ENCODE results near the gene STX1A. TPM values are rescaled to one million over a fixed set of nuclear protein-coding genes. Genes with fewer than 3 reads are reported as not detected.

Gene STX1A
- total RNA-seq: 7.3 and 12.4 TPM in 2 replicates

- FAIRE-seq (no peak), DNase-seq (ENCODE audit: low read depth) (peak; percentile 33)
- TF ChIP-seq, protein P1, sequence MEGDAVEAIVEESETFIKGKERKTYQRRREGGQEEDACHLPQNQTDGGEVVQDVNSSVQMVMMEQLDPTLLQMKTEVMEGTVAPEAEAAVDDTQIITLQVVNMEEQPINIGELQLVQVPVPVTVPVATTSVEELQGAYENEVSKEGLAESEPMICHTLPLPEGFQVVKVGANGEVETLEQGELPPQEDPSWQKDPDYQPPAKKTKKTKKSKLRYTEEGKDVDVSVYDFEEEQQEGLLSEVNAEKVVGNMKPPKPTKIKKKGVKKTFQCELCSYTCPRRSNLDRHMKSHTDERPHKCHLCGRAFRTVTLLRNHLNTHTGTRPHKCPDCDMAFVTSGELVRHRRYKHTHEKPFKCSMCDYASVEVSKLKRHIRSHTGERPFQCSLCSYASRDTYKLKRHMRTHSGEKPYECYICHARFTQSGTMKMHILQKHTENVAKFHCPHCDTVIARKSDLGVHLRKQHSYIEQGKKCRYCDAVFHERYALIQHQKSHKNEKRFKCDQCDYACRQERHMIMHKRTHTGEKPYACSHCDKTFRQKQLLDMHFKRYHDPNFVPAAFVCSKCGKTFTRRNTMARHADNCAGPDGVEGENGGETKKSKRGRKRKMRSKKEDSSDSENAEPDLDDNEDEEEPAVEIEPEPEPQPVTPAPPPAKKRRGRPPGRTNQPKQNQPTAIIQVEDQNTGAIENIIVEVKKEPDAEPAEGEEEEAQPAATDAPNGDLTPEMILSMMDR (IDR thresholded peaks at IDR 0.05; ENCODE audit: insufficient read depth, low read length, severe bottlenecking): no peak
- Histone ChIP-seq H3K4me3 (ENCODE audit: low read depth, low read length) (peak within 1 kb of the TSS; percentile 82), H3K36me3 (ENCODE audit: control insufficient read depth, insufficient read depth, low read length) (peaks cover 1% of the 10 kb centered on the region), H3K27me3 (ENCODE audit: control insufficient read depth, insufficient read depth, low read length) (no peaks in the 10 kb centered on the region)
Observed at GRCh38 chr7:73718905-73719805, at the start of gene STX1A. Gene STX1A (minus strand): TSS chr7:73719669. CDS start chr7:73719631, 38 bp downstream.

GRCh38 chr7:73768641-73769480 lies 49.4 kb upstream of the STX1A start:
- no peak overlapping the region for H3K4me3 ChIP-seq (ENCODE audit: low read depth, low read length)
- H3K36me3 ChIP-seq (ENCODE audit: control insufficient read depth, insufficient read depth, low read length): no peaks in the 10 kb centered on the region
- FAIRE-seq (no peak), DNase-seq (ENCODE audit: low read depth) (no peak)
- H3K27me3 ChIP-seq (ENCODE audit: control insufficient read depth, insufficient read depth, low read length): peaks cover 7% of the 10 kb centered on the region
- TF ChIP-seq, protein P1 (IDR thresholded peaks at IDR 0.05; ENCODE audit: insufficient read depth, low read length, severe bottlenecking): no peak

GRCh38 chr7:73766556-73767229 lies 47.2 kb upstream of the STX1A start:
- Histone ChIP-seq H3K36me3 (ENCODE audit: control insufficient read depth, insufficient read depth, low read length) (no peaks in the 10 kb centered on the region), H3K4me3 (ENCODE audit: low read depth, low read length) (no peak overlapping the region), H3K27me3 (ENCODE audit: control insufficient read depth, insufficient read depth, low read length) (peaks cover 7% of the 10 kb centered on the region)
- peak; percentile 80 for FAIRE-seq
- TF ChIP-seq, protein P1 (IDR thresholded peaks at IDR 0.05; ENCODE audit: insufficient read depth, low read length, severe bottlenecking): no peak
- DNase-seq (ENCODE audit: low read depth): no peak

- no peak overlapping the region for H3K4me3 ChIP-seq (ENCODE audit: low read depth, low read length)
- DNase-seq (ENCODE audit: low read depth) (no peak), FAIRE-seq (no peak)
- H3K27me3 ChIP-seq (ENCODE audit: control insufficient read depth, insufficient read depth, low read length): no peaks in the 10 kb centered on the region
- TF ChIP-seq, protein P1 (IDR thresholded peaks at IDR 0.05; ENCODE audit: insufficient read depth, low read length, severe bottlenecking): no peak
- H3K36me3 ChIP-seq (ENCODE audit: control insufficient read depth, insufficient read depth, low read length): no peaks in the 10 kb centered on the region
Observed at GRCh38 chr7:73762659-73762999, 43.2 kb upstream of the STX1A start.

- TF ChIP-seq, protein P1 (IDR thresholded peaks at IDR 0.05; ENCODE audit: insufficient read depth, low read length, severe bottlenecking): no peak
Observed at GRCh38 chr7:73761854-73762658, 42.6 kb upstream of the STX1A start.

More at GRCh38 chr7:73761854-73762658, 42.6 kb upstream of the STX1A start:
- H3K36me3 ChIP-seq (ENCODE audit: control insufficient read depth, insufficient read depth, low read length): no peaks in the 10 kb centered on the region
- no peaks in the 10 kb centered on the region for H3K27me3 ChIP-seq (ENCODE audit: control insufficient read depth, insufficient read depth, low read length)
- DNase-seq (ENCODE audit: low read depth) (no peak), FAIRE-seq (no peak)
- no peak overlapping the region for H3K4me3 ChIP-seq (ENCODE audit: low read depth, low read length)

All from bronchial epithelial cell (primary cell).